Raji (cell line): Measurements from ENCODE around the gene SIAH1.

ENCODE experiments used
- POLR2A ChIP-seq: IDR thresholded peaks from 2 replicates; pipeline ENCODE4 v1.6.1; 2011; ENCODE audit warnings: low read depth, low read length, control low read depth; ENCODE audit not compliant: insufficient read depth

The SIAH1 gene

GRCh38 chr16:48323783-48324775 lies 61.1 kb downstream of the SIAH1 start:
- TF ChIP-seq POLR2A = no peak

DNA sequence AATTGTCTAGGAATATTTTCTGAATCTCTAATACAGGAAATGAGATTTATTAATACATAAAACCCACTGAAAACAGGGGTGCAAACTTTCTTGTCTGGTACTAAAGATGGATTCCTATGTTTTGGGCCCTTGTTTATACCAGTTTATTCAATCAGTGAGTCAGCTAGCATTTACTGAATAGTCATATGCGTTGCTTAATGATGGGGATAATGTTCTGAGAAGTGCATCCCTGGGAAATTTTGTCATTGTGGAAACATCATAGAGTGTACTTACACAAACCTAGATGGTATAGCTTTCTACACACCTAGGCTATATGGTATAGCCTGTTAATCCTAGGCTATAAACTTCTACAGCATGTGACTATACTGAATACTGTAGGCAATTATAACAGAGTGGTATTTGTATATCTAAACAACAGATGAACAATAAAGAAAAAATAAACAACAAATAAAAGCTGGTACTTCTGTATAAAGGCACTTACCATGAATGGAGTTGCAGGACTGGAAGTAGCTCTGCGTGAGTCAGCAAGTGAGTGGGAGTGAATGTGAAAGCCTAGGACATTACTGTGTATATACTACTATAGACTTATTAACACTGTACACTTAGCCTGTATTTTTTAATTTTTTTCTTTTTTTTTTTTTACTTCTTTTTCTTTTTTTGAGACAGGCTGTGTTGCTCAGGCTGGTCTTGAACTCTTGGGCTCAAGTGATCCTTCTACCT lies 63.7 kb downstream of the SIAH1 start:
- no peak for TF ChIP-seq POLR2A

DNA sequence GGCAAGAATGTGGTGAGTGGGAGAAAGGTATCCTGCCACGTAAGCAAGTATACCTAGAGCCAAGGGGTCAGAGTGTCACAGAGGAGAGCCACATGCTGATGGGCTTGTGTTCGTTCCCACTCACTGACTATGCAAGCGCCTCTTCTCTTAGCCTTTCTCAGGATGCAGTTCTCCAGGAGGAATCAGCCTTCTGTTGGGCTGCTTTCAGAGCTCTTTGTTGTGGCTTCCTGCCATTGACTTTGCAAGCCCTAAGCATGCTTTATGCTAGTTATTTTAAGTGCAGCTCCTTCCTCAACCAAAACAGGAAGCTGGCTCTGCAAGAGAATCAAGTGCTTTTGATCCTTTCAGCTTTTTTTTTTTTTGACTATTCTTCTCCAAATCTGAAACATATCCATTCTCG lies 66.6 kb downstream of the SIAH1 start:
- no peak for TF ChIP-seq POLR2A

DNA sequence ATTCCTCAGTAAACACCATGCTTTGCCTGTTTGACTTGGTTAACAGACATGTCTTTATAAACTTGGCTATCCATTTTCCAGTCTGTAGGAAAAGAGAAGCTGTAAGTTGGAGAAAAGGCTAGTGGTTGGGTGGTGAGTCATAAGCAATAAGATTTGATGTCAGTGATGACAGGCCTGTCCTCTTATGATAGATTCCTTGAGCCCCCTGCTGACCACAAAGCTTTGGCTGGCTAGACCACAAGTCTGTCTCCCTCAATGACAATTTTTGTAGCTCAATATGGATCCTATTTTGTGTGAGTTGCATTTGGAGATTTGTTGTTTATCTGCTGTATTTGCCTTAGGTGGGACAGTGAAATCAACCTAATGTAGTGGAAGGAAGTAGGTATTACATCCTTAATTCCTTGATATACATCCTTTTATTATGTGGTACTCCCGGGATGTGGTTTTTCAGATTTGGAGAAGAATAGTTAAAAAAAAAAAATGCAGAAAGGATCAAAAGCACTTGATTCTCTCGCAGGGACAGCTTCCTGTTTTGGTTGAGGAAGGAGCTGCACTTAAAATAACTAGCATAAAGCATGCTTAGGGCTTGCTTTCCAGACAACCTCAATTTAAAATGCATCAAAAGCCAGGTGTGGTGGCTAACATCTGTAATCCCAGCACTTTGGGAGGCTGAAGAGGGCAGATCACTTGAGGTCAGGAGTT lies 67.4 kb downstream of the SIAH1 start:
- TF ChIP-seq POLR2A = no peak

GRCh38 chr16:48317026-48317425 lies 68.2 kb downstream of the SIAH1 start:
- TF ChIP-seq POLR2A = no peak

DNA sequence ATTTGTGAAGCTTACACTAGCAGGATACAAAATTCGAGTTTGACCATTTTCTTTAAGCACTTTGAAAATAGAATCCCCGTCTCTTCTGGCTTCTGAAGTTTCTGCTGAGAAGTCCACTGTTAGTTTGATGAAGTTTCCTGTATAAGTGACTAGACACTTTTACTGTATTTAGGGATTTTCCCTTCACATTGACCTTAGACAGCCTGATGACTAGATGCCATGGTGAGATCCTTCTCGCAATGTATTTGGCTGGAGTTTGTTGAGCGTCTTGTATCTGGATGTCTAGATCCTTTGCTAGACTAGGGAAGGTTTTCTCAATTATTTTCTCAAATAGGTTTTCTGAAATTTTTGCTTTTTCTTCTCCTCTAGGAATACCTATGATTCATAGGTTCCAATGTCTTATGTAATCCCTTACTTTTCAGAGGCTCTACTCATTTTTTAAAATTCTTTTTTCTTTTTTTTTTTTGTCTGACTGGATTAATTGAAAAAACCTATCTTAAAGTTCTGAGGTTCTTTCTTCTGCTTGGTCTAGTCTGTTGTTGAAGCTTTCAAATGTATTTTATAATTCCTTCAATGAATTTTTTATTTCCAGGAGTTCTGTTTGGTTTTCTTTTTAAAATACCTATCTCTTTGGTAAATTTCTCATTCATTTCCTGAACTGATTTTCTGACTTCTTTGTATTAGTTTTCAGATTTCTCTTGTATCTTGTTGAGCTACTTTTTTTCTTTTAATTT lies 74.1 kb downstream of the SIAH1 start:
- TF ChIP-seq POLR2A = no peak
